Neural crest cell (in vitro differentiated cells): Measurements from ENCODE around the gene SLC25A20. TPM values are rescaled to one million over a fixed set of nuclear protein-coding genes. Genes with fewer than 3 reads are reported as not detected.

Source experiments
- DNase-seq: peaks from one replicate; pipeline ENCODE4 v3.0.0; 2021; ENCODE audit warnings: low read depth, mixed read lengths, low spot score
- H3K27ac Mint-ChIP-seq: one replicate; pipeline ENCODE4 v1.8.0; 2021; ENCODE audit warnings: mild to moderate bottlenecking, mixed read lengths; ENCODE audit not compliant: unreplicated experiment
- H3K27me3 Mint-ChIP-seq: 2 replicates; pipeline ENCODE4 v1.8.0; 2021; ENCODE audit warnings: low read depth, mild to moderate bottlenecking, mixed read lengths
- H3K36me3 Mint-ChIP-seq: 2 replicates; pipeline ENCODE4 v1.8.0; 2021; ENCODE audit warnings: low read depth, mild to moderate bottlenecking, mixed read lengths
- H3K4me1 Mint-ChIP-seq: 2 replicates; pipeline ENCODE4 v1.8.0; 2021; ENCODE audit warnings: mixed read lengths
- H3K4me3 Mint-ChIP-seq: one replicate; pipeline ENCODE4 v1.8.0; 2021; ENCODE audit warnings: mild to moderate bottlenecking, mixed read lengths
- H3K9me3 Mint-ChIP-seq: 2 replicates; pipeline ENCODE4 v1.8.0; 2021; ENCODE audit warnings: mixed read lengths
- CTCF ChIP-seq: fragments of 200-600 bp; sonication (generic); conservative IDR thresholded peaks from 2 replicates; pipeline ENCODE4 v1.5.0; 2021; ENCODE audit warnings: antibody characterized with exemption, mild to moderate bottlenecking
- total RNA-seq: library from RNA; stranded (reverse); gene quantifications from 2 replicates; pipeline ENCODE4 v1.2.1, GENCODE V29; 2021

The SLC25A20 gene
- total RNA-seq, 1 donor from 2014 or later: 5.7 TPM

DNA sequence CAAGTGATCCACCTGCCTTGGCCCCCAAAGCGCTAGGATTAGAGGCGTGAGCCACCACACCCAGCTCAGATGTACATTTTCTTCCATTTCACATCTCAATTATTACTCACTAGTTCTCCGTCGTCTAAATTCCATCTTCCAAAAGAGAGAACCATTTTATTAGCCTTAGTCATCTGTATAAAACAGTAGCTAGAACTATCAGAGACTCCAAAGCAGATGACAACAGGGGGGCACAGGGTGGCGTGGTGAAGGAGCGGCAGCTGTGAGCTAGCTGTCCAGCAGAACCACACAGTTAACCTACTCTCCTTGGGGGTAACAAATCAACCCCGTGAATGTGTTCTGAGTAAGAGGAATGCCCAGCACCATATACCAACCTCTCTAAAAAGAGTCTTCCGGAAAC lies 7.1 kb downstream of the SLC25A20 start:
- DNase-seq: no peak
- H3K27ac Mint-ChIP-seq: no peak overlapping the region
- H3K4me3 Mint-ChIP-seq: no peak overlapping the region
- no peaks in the 10 kb centered on the region for H3K9me3 Mint-ChIP-seq
- H3K4me1 Mint-ChIP-seq: no peaks in the 10 kb centered on the region
- no peaks in the 10 kb centered on the region for H3K36me3 Mint-ChIP-seq
- TF ChIP-seq CTCF: no peak
- no peaks in the 10 kb centered on the region for H3K27me3 Mint-ChIP-seq

- H3K4me1 Mint-ChIP-seq: no peaks in the 10 kb centered on the region
- H3K4me3 Mint-ChIP-seq: no peak overlapping the region
- H3K27ac Mint-ChIP-seq: no peak overlapping the region
- DNase-seq: no peak
- no peaks in the 10 kb centered on the region for H3K27me3 Mint-ChIP-seq
- H3K9me3 Mint-ChIP-seq: no peaks in the 10 kb centered on the region
- no peak for TF ChIP-seq CTCF
- H3K36me3 Mint-ChIP-seq: no peaks in the 10 kb centered on the region
Measured at GRCh38 chr3:48885753-48886152, 12.9 kb downstream of the SLC25A20 start.

GRCh38 chr3:48881652-48882114 lies 17.0 kb downstream of the SLC25A20 start:
- Mint-ChIP-seq H3K27me3 (no peaks in the 10 kb centered on the region), H3K36me3 (no peaks in the 10 kb centered on the region), H3K4me3 (no peak overlapping the region), H3K4me1 (no peaks in the 10 kb centered on the region), H3K27ac (no peak overlapping the region), H3K9me3 (no peaks in the 10 kb centered on the region)
- no peak for DNase-seq
- no peak for TF ChIP-seq CTCF

DNA sequence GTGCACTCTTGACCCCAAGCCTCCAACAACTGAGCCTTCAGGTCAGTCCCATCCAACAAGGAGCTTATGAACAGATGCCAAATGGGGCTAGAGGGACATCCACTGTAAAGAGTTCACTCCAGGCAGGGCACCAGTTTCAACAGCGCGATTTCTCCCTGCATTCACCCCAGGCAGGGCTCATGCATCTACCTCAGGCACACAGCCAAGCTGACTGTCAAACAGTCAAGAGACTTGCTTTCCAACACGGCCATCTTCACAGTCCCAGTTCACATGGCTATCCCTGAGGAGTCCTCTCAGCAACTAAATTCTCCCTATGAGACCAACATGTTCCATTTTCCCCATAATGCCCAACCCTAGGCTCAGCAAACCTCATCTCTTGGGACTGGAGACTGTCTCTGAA lies 17.7 kb downstream of the SLC25A20 start:
- no peaks in the 10 kb centered on the region for H3K36me3 Mint-ChIP-seq
- no peaks in the 10 kb centered on the region for H3K4me1 Mint-ChIP-seq
- H3K27me3 Mint-ChIP-seq: no peaks in the 10 kb centered on the region

GRCh38 chr3:48879994-48880377 lies 18.7 kb downstream of the SLC25A20 start:
- Mint-ChIP-seq H3K27me3 (no peaks in the 10 kb centered on the region), H3K36me3 (no peaks in the 10 kb centered on the region), H3K9me3 (no peaks in the 10 kb centered on the region), H3K4me1 (no peaks in the 10 kb centered on the region), H3K4me3 (no peak overlapping the region), H3K27ac (no peak overlapping the region)
- no peak for DNase-seq
- no peak for TF ChIP-seq CTCF

More for the DNA sequence above, 17.7 kb downstream of the SLC25A20 start:
- no peak for TF ChIP-seq CTCF
- peak overlapping the region; percentile 37 for H3K27ac Mint-ChIP-seq
- H3K9me3 Mint-ChIP-seq: no peaks in the 10 kb centered on the region
- DNase-seq: no peak
- H3K4me3 Mint-ChIP-seq: no peak overlapping the region
